Activated CD8-positive, alpha-beta memory T cell treated with anti-CD3 and anti-CD28 coated beads, Interleukin-2, amount 50 U/mL, for 4 hours (primary cell): ENCODE results near the gene COL26A1.
"Not testable (repeated sequence)": the region's sequence is repeated elsewhere in the genome, so short reads cannot be mapped to it uniquely, and the experiment has no call there.

ENCODE experiments used
- DNase-seq: peaks from one replicate; pipeline ENCODE4 v3.0.0-alpha.2; 2020

Gene COL26A1

DNA sequence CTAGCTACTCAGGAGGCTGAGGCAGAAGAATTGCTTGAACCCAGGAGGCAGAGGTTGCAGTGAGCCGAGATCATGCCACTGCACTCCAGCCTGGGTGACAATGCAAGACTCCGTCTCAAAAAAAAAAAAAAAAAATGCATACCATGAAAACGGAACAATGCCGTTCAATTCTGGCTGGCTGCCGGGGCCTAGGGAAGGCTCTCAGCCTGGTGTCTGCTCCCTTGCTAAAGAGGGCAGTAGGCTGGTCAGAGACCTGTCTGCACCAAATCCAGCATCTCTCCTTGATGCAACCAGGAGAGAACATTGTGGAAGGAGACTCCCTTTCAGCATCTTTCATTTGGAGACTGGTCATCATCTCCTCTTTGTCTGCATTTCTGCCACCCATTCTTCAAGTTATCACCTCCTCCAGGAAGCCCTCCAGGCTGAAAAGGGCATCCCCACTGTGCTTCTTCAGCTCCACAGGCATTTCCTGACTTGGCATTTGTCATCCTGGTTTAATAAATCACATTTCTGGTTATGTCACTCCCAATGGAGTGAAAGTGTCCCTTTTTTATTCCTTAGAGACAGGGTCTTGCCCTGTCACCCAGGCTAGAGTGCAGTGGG is 241.8 kb downstream of the COL26A1 start:
- DNase-seq: no peak

DNA sequence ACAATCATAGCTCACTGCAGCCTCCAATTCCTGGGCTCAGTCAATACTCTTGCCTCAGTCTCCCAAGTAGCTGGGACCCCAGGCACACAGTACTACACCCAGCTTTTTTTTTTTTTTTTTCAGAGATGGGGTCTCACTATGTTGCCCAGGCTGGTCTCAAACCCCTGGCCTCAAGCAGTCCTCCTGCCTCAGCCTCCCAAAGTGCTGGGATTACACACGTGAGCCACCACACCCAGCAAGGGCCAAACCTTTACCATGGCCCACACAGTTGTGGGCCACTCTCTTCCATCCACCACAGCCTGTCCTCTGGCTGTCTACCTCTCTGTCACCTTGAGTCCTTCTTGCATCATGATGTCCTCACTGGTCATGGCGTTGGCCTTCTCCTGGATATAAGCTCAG is 242.3 kb downstream of the COL26A1 start:
- not testable (repeated sequence) for DNase-seq

DNA sequence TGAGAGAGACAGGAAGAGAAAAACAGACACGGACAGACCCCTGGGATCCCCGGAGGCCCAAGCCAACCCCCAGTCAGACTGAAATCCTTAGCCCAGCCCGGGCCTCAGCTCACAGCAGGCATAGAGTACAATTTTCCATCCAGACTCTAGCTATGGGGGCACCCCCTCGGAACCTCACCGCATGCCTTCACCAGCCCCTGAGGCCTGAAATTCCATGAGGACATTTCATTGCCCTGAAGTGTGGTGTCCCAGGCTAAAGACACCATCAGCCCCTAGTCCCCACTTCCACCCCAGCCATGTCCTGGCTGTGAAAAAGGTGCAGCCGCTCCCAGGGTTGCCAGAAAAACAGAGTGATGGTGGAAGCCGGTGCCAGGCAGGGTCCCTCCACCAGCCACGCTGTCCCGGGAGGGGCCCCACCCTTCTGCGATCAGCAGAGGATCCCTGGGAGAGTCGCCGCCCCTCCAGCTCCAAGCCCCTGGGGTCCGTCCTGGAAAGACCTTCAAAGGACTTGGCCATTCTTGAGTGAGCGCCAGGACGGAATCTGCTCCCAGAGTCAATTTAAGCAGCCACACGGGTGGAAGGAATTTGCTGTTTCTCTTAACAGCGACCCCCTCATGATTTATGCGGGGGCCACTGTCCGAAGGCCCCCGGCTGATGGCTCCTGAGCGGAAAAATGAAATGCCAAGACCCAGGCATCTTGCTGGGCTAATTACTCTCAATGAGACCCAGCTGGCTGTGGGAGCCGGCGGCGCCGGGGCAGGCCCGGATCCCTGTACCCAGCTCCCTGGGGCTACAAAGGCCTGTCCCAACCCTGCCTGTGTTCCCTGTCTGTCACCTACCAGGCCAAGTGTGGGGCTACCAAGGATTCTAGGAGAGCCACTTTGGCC is 243.2 kb downstream of the COL26A1 start:
- DNase-seq: no peak

DNA sequence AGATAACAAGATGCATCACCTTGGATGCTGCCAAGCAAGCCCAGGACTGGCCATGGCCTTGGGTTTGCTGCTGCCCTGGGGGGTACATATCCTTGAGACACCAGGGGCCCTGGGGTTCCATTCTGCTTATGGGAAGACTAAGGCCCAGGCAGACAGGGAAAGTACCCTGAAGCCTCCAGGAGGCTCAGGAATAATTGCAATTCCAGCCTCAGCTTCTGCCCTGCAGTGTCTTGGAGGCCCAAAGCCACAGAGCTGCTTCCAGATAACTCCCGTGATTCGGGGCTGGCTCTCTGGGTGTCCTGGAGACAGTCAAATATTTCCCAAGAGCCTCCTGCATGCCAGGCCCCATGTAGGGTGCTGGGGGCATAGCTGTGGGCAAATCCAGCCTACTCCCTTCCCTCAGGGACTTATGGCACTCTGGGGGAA is 243.8 kb downstream of the COL26A1 start:
- DNase-seq: no peak
